Panc1 (cell line): Measurements from ENCODE around the gene LRRN4CL. TPM values are rescaled to one million over a fixed set of nuclear protein-coding genes. Genes with fewer than 3 reads are reported as not detected.

Experiments
- ATAC-seq: fragments of 200-7000 bp; cut with Tn5 transposase; 2 replicates; pipeline ENCODE4 v1.9.1; 2020; ENCODE audit warnings: mild to moderate bottlenecking, moderate library complexity
- BruUV-seq: library from RNA; stranded (reverse); fragments of 400-500 nt; replicated peaks from 2 replicates; lab custom pipeline; 2021; lab: Mats Ljungman, UMichigan
- CTCF ChIA-PET: fragments of 300-600 bp; sonication (Branson Sonifier 250); formaldehyde crosslinking; loops from one replicate; lab custom pipeline; 2022; ENCODE audit warnings: antibody characterized with exemption; lab: Charles Lee
- POLR2A ChIA-PET: fragments of 300-600 bp; sonication (Branson Sonifier 250); formaldehyde crosslinking; loops from one replicate; lab custom pipeline; 2022; ENCODE audit warnings: antibody characterized with exemption; lab: Charles Lee
- DNase-seq: peaks from one replicate; pipeline ENCODE4 v3.0.0-alpha.2; 2010; ENCODE audit warnings: low read depth, low spot score
- H3K27ac ChIP-seq: 2 replicates; pipeline ENCODE4 v1.5.1; 2011; ENCODE audit warnings: mild to moderate bottlenecking, low read length, inconsistent platforms
- H3K27me3 ChIP-seq: fragments of 200-500 bp; sonication (Bioruptor generic); 2 replicates; pipeline ENCODE4 v1.6.0; 2014; ENCODE audit warnings: low read length, inconsistent platforms; ENCODE audit not compliant: control insufficient read depth, insufficient read depth
- H3K36me3 ChIP-seq: fragments of 200-500 bp; sonication (Bioruptor generic); 2 replicates; pipeline ENCODE4 v1.5.1; 2014; ENCODE audit warnings: inconsistent platforms, mild to moderate bottlenecking, low read length, moderate library complexity; ENCODE audit not compliant: control insufficient read depth, insufficient read depth
- H3K4me1 ChIP-seq: 2 replicates; pipeline ENCODE4 v1.5.1; 2011; ENCODE audit warnings: inconsistent platforms, mild to moderate bottlenecking, low read length, moderate library complexity; ENCODE audit not compliant: control insufficient read depth, insufficient read depth
- H3K4me3 ChIP-seq, 2 experiments: 2 replicates each; pipeline ENCODE4 v1.5.1; 2011 to 2012; ENCODE audit warnings: low read depth in 2 of 2, low read length in 2 of 2, mild to moderate bottlenecking in 2 of 2, inconsistent platforms in 1 of 2, moderate library complexity in 1 of 2
- H3K9me3 ChIP-seq: fragments of 200-500 bp; sonication (Bioruptor generic); 2 replicates; pipeline ENCODE4 v1.5.1; 2014; ENCODE audit warnings: low read depth, mild to moderate bottlenecking, inconsistent platforms, low read length, moderate library complexity; ENCODE audit not compliant: control insufficient read depth, insufficient read depth
- POLR2AphosphoS5 ChIP-seq: IDR thresholded peaks from 2 replicates; pipeline ENCODE4 v1.6.1; 2012; ENCODE audit warnings: mild to moderate bottlenecking, low read depth, low read length, moderate library complexity
- SIN3A ChIP-seq: IDR thresholded peaks from 2 replicates; pipeline ENCODE4 v1.6.1; 2012; ENCODE audit warnings: low read depth, mild to moderate bottlenecking, low read length, moderate library complexity, borderline replicate concordance; ENCODE audit not compliant: insufficient read depth
- TCF7L2 ChIP-seq: IDR thresholded peaks from 2 replicates; pipeline ENCODE4 v1.6.1; 2011; ENCODE audit warnings: mild to moderate bottlenecking, low read depth, low read length, inconsistent platforms
- in situ Hi-C: cut with HindIII; loops from 2 replicates; pipeline ENCODE4 v1.10.0; 2016; ENCODE audit warnings: low sequenced_read_pairs, low pct_unique_long_range_greater_than_20kb
- intact Hi-C: fragments of 100-400 bp; cut with micrococcal nuclease; formaldehyde crosslinking; loops from one replicate; pipeline ENCODE4 v1.10.0; 2022; ENCODE audit not compliant: unreplicated experiment
- total RNA-seq: library from RNA; stranded (reverse); gene quantifications from one replicate; pipeline ENCODE4 v1.2.1, GENCODE V29; 2021; ENCODE audit not compliant: unreplicated experiment
- TF ChIP-seq, protein P1 (sequence below), 2 experiments: IDR thresholded peaks; 2 replicates each; pipeline ENCODE4 v1.6.1; 2011 to 2012; ENCODE audit warnings: low read depth in 2 of 2, control low read depth in 1 of 2, low read length in 1 of 2, mild to moderate bottlenecking in 1 of 2, moderate library complexity in 1 of 2; ENCODE audit not compliant: insufficient read depth in 1 of 2
- TF ChIP-seq, protein P2 (sequence below): fragments of 450-650 bp; IDR thresholded peaks from 2 replicates; pipeline ENCODE4 v1.5.1; 2017; ENCODE audit warnings: mild to moderate bottlenecking

Gene LRRN4CL
- total RNA-seq, 1 experiment from 2014 or later = 0.13 TPM

DNA sequence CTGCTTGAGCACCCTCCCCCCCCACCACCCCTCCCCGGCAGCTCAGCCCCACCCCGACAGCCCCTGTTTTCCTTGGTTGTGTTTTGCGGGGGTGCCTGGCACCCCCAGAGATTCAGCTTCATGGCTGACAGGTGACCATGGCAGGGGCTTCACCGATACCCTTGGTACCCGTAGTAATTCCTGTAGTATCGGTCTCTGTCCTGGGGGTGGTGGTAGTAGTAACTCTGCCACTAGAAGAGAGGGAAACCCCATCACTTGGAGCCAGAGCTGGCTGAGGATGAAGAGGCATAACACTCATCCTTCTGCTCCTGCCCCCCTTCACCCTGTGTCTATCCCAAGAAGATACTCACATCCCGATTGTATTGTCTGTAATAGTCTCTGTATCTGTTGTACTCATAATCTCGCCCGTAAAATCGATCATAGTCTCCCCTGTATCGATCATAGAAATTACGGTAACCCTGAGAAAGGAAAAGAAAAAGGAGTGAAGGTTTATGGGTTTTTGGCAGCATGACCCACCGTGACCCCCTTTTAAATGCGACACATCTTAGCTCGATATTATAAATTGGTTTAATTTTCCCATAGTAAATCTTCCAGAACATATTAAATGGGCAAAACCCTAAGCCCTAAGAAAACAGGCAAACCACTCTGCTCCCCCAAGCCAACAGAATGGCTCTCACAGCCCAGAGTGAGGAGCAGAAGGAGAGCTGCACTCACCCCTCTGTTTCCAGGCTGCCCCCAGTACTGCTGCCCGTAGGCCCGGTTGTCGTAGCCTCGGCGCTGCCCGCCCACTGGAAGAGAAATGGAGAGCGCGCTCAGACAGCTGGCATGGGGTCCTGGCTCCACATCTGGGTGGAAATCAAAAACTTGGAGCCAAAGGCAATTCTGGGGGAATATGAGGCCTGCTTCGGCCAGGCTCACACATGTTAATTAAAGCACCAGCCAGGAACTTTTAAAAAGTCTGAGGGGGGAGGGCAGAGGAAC is 26.1 kb upstream of the LRRN4CL start:
- no peaks in the 10 kb centered on the region for H3K27me3 ChIP-seq
- DNase-seq = no peak
- no TSS peak for BruUV-seq
- H3K27ac ChIP-seq = no peak overlapping the region
- H3K9me3 ChIP-seq = no peaks in the 10 kb centered on the region
- CTCF ChIA-PET = no interaction called here
- TF ChIP-seq, protein P1, sequence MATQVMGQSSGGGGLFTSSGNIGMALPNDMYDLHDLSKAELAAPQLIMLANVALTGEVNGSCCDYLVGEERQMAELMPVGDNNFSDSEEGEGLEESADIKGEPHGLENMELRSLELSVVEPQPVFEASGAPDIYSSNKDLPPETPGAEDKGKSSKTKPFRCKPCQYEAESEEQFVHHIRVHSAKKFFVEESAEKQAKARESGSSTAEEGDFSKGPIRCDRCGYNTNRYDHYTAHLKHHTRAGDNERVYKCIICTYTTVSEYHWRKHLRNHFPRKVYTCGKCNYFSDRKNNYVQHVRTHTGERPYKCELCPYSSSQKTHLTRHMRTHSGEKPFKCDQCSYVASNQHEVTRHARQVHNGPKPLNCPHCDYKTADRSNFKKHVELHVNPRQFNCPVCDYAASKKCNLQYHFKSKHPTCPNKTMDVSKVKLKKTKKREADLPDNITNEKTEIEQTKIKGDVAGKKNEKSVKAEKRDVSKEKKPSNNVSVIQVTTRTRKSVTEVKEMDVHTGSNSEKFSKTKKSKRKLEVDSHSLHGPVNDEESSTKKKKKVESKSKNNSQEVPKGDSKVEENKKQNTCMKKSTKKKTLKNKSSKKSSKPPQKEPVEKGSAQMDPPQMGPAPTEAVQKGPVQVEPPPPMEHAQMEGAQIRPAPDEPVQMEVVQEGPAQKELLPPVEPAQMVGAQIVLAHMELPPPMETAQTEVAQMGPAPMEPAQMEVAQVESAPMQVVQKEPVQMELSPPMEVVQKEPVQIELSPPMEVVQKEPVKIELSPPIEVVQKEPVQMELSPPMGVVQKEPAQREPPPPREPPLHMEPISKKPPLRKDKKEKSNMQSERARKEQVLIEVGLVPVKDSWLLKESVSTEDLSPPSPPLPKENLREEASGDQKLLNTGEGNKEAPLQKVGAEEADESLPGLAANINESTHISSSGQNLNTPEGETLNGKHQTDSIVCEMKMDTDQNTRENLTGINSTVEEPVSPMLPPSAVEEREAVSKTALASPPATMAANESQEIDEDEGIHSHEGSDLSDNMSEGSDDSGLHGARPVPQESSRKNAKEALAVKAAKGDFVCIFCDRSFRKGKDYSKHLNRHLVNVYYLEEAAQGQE (IDR thresholded peaks at IDR 0.05; ENCODE audit: insufficient read depth in 1 of 2, low read depth in 2 of 2, low read length in 1 of 2) = no peak
- TF ChIP-seq POLR2AphosphoS5 (no peak), TCF7L2 (no peak), SIN3A (no peak)
- in situ Hi-C loops (no loop called here), intact Hi-C loops (no loop called here)
- peaks cover 4% of the 10 kb centered on the region; the same call in 1 of the 2 replicates for H3K4me1 ChIP-seq
- ATAC-seq = no peak
- H3K36me3 ChIP-seq = peaks cover 37% of the 10 kb centered on the region
- POLR2A ChIA-PET = interaction anchor here (0.6 to 0.7 kb wide), 4 partner anchors 46 to 1137 kb away, joined by 3 to 4 read pairs (median 4); no protein-coding TSS in a partner anchor
- H3K4me3 ChIP-seq = no peak overlapping the region

- peaks cover 10% of the 10 kb centered on the region for H3K4me1 ChIP-seq
- DNase-seq (no peak), ATAC-seq (no peak)
- intact Hi-C loops (no loop called here), in situ Hi-C loops (no loop called here)
- peaks cover 30% of the 10 kb centered on the region for H3K36me3 ChIP-seq
- no peaks in the 10 kb centered on the region for H3K27me3 ChIP-seq
- H3K27ac ChIP-seq = no peak overlapping the region
- TF ChIP-seq, protein P2, sequence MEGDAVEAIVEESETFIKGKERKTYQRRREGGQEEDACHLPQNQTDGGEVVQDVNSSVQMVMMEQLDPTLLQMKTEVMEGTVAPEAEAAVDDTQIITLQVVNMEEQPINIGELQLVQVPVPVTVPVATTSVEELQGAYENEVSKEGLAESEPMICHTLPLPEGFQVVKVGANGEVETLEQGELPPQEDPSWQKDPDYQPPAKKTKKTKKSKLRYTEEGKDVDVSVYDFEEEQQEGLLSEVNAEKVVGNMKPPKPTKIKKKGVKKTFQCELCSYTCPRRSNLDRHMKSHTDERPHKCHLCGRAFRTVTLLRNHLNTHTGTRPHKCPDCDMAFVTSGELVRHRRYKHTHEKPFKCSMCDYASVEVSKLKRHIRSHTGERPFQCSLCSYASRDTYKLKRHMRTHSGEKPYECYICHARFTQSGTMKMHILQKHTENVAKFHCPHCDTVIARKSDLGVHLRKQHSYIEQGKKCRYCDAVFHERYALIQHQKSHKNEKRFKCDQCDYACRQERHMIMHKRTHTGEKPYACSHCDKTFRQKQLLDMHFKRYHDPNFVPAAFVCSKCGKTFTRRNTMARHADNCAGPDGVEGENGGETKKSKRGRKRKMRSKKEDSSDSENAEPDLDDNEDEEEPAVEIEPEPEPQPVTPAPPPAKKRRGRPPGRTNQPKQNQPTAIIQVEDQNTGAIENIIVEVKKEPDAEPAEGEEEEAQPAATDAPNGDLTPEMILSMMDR = no peak
- no peak for TF ChIP-seq POLR2AphosphoS5
- H3K9me3 ChIP-seq = no peaks in the 10 kb centered on the region
- H3K4me3 ChIP-seq = no peak overlapping the region
- ChIA-PET CTCF (no interaction called here), POLR2A (no interaction called here)
- BruUV-seq = no TSS peak
These were observed 24.0 kb upstream of the LRRN4CL start for GRCh38 chr11:62713343-62713742.

DNA sequence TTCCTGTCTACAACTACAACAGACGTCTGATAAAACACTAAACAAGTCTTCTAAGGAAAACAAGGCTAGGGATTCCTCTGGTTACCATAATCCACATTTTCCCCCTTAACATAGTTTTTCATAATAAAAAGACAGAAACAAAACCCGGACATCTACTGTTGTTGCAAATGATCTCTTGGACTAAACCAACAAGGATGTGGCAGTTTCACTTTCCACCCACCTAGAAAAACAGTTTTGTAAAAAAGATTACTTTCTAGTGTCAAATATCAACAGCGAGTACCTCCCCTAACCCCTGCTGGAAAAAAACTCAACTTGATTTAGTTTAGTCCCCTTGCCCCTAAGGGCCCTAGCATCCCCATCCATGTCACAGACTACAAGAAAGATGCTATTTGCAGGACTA is 23.5 kb upstream of the LRRN4CL start:
- ChIA-PET CTCF (no interaction called here), POLR2A (no interaction called here)
- ATAC-seq = no peak
- no peak overlapping the region for H3K4me3 ChIP-seq
- no TSS peak for BruUV-seq
- no peaks in the 10 kb centered on the region for H3K27me3 ChIP-seq
- peaks cover 10% of the 10 kb centered on the region for H3K4me1 ChIP-seq
- no peaks in the 10 kb centered on the region for H3K9me3 ChIP-seq
- intact Hi-C loops = no loop called here
- TF ChIP-seq, protein P2 = no peak
- TF ChIP-seq, protein P1 (IDR thresholded peaks at IDR 0.05; ENCODE audit: insufficient read depth in 1 of 2, low read depth in 2 of 2, low read length in 1 of 2) = no peak
- TF ChIP-seq POLR2AphosphoS5 (no peak), SIN3A (no peak), TCF7L2 (no peak)
- H3K36me3 ChIP-seq = peaks cover 29% of the 10 kb centered on the region
- no peak for DNase-seq
- H3K27ac ChIP-seq = no peak overlapping the region
- in situ Hi-C loops = no loop called here
